HG03280 (cell line): ENCODE results near the gene PIGL.
"Not testable (repeated sequence)": the region's sequence is repeated elsewhere in the genome, so short reads cannot be mapped to it uniquely, and the experiment has no call there.

Source experiments
- ATAC-seq: cut with Tn5 transposase; IDR thresholded peaks from one replicate; pipeline ENCODE4 v1.9.1; 2021; ENCODE audit warnings: mild to moderate bottlenecking, moderate library complexity; ENCODE audit not compliant: unreplicated experiment

Gene PIGL

DNA sequence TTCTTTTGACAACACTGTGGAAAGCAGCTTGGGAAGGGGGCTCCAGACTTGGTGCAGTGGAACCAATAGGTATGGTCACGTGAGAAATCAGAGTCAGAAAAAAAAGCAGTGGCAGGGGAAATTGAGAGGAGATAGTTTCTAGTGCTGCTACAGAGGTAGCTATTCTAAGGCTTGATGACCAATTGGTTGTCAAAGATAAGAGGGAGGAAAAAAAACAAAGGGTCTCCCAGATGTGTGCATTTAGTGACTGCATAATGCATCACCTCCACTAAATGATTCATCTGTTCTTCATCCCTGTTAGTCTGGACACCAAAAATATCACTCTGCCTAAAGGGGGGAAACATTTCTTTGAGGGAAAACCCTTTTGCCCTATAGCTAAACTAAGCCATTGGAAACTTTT is 56.5 kb downstream of the PIGL start:
- ATAC-seq: no peak

DNA sequence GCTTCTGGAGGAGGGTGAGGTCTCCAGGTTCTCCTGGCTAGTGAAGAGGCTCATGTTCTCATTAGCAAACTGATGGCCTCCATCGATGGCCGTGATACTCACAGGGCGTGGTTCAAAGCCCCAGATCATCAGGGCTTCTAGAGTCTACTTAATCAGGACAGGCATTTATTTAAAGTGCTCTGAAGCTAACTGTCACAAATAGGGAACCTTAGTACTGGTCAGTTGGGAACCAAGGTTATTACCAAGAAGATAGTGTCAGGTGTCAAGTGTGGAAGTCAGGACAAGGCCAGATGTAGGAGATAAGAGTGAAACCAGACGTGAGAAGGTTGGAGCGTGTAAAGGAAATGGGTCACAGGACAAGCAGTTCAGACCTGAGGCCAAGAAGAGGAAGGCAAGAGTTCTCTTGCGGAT is 56.9 kb downstream of the PIGL start:
- no peak for ATAC-seq

DNA sequence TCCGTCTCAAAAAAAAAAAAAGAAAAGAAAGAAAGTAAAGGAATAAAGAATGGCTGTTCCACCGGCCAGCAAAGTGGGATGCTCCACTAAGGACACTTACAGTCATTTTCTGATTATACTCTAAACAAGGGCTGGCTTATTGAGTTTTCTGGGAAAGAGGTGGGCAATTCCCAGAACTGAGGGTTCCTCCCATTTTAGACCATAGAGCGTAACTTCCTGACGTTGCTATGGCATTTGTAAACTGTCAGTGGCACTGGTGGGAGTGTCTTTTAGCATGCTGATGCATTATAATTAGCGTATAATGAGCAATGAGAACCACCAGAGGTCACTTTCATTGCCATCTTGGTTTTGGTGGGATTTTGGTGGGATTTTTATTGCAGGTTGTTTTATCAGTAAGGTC is 58.0 kb downstream of the PIGL start:
- ATAC-seq: no peak

GRCh38 chr17:16277163-16277562 is 60.2 kb downstream of the PIGL start:
- ATAC-seq: no peak

DNA sequence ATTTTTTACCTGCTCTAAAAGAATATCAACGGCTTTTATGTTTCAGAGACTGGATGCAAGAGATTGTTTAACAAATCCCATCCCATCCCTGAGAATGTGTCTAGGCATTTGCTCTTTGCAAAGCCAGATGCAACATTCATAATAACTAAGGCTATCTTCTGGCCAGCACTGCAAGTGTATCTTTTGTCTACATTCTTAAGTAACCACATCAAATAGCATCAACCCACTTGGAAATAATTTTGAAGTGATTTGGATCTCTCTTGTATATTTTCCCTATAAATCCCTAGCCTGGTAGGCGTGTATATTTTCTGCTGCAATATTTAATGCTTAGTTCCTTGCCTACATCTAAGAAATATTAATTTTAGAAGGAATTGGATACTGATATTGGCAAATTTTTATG is 64.3 kb downstream of the PIGL start:
- ATAC-seq: no peak

DNA sequence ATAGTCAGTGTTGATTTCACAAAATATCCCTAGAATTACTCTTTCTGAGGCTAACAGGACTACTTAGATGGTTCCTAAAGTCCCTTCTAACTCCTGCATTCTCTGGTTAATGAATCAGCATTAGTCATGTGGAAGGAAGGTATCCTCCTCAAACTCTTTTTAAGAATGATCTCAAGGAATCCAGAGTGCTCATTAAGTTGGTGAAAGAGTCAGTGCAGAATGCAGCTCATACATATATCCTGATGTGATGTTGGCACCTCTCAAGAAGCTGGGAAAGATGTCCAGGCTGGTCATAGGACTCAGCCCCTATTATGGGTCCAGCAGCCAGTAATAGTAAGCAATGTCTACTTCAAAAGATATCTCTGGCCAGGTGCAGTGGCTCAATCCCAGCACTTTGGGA is 65.5 kb downstream of the PIGL start:
- no peak for ATAC-seq

- no peak for ATAC-seq
Measured at GRCh38 chr17:16283705-16284104, 66.7 kb downstream of the PIGL start.

DNA sequence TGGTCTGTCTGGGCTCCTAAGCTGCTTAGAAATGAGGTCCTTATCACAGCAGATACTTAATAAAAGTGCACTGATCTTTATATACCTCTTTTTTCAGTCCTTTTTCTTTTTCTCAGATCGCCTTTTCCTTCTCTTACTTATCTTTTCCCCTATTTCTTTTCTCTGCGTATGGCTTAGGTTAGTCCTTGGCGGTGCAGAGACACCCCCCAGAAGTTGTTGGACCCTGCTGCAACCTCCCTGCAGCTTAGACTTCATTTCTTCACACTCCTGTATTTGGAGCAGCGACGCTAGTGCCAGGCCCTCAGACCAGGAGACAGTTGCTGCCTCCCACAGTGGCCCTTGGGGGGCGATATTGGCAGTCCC is 68.6 kb downstream of the PIGL start:
- ATAC-seq: no peak

DNA sequence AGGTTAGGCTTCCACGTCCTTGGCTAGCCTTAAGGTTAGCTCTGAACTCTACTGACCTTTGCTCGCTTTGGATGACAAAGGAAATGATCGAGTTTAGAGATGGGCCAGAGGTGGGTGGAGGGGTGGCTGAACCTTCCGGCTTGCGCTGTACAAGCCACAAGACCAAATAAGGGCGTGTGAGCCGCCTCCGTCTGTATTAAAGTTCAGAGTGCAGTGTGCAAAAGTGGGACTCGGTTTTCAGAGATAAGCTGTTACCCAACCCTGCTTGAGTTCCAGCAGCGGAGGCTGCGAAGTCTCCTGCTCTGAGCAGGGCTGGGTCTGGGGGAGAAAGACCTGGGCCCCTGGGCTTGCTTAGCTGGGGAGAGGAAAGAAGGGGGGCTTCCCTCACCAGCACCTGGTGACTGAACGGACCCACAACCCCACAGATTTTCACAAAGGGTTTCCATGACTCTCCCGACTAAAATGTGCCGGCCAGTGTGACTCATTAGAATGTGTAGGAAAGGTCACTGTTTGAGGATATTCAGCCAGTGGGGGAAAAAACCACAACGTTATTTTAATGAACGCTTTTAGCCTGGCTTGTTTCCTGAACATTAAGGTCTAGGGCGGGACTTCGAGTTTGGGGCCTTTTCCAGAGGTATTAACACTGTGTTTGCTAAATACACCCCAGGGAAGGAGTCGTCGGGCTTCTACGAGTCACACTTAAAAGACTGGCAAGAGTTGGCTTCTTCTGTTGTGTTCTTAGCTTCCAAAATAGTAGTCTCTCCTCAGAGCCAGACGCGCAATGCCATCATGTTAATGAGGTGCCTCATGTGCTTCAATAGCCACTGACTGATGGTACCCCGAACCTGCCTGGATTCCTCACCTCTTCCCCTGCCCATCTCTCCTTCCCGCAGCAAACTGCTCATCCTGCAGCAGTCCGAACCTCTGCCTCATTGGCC is 69.3 kb downstream of the PIGL start:
- peak; percentile 84 for ATAC-seq

DNA sequence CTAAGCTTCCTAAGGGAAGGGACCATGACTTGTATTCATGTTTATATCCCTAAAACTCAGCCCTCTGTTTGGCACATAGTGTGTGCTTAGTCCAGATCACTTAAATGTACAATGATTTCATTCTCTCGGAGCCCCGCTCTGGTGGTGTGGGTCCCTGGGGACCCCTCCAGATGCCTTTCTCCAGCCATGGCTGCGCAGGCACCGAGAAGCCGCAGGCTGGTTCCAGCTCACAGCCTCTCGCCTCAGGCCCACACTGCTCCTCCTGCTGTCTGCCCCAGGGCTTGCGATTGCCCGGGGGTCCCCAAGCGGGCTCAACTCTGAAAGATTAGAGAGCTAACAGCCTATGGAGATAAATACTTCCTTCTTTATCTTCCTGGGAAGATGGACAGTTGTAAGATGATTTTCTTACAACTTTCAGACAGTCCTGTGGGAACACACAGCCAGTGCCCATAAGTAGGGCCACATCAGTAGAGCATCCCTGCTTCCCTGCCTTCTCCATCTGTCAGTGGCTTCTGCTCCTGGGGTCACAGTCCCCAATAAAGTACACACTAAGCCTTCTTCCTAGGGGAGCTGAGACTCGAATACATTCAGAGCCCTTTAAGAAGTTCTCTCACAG is 70.0 kb downstream of the PIGL start:
- ATAC-seq: peak; percentile 32

DNA sequence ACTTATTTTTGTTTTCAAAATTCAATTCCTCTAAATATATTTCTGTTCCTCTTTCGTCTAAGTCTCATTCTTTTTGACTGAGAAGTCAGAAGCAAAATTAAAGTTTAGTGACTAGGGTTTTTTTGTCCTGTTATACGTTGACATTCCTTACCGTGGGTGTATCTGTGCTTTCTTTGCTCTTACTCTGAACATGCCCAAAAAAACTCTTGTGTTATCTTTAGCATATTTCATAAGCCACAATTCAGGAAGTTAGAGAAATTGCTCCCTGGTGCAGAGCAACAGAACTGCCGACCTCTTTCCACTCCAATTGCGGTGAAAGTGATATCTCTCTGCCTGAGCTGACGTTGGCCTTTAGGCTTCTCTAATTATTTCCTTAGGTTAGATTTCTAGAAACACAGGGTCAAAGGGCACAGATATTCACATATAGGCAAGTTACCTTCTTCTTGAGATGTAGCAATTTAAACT is 70.6 kb downstream of the PIGL start:
- ATAC-seq: peak; percentile 20

DNA sequence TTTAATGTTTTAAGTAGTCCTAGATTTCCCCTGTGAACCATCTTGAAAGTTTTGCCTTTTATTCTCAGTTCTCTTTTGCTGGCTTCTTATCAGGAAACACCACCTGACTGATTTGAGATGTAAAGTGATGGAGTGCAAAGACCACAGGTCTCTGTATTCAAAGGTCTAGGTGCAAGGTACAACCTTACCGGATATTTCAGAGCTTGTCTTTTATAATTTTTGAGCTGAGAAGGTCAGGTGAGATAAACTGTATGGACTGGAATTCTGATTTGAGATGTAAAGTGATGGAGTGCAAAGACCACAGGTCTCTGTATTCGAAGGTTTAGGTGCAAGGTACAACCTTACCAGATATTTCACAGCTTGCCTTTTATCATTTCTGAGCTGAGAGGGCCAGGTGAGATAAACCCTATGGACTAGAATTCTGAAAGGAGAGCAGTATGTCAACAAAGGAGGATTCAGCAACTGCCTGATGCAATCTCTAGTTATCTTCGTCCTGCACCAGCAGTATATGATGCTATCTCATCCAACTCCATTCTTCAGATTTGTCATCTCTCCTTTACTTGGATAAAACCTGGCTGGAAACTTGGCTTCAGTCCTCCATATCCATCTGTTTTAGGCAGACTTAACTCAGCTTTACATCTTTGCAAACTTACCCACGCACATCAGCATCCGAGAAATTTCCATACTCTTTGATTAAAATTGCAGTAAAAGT is 72.0 kb downstream of the PIGL start:
- ATAC-seq: no peak

- ATAC-seq: no peak
Measured at GRCh38 chr17:16293931-16294330, 76.9 kb downstream of the PIGL start.

DNA sequence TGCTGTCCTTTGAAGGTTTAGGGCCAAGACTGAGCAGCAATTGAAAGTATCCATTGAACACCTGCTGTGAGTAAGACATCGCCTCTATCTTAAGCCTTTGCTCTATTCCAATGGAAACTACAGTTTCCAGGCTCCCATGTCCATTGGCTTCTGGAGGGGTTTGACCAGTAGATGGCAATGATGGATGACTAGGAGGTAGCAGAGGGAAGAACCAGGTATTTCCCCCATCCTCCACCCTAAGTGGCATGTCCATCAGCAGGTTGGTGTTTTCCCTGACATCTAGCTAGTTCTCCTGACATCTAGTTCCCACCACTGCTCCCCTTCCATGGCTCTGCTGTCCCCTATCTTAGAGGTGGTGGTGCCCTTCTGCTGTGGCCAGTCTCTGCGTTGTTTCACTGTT is 77.5 kb downstream of the PIGL start:
- ATAC-seq: no peak

DNA sequence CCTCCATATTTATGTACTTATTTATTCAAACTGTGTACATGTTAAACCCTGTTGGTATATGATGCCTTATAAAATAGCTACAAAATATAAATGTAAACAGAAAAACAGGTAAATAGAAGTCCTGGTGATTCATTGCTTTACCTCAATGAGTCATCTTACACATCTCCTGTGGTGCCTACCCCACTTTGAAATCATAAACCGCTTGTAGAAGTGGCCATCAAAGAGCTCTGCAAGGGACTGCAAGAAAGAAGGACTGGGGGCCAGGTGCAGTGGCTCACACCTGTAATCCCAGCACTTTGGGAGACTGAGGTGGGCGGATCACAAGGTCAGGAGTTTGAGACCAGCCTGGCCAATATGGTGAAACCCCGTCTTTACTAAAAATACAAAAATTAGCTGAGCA is 79.1 kb downstream of the PIGL start:
- ATAC-seq: not testable (repeated sequence)

- no peak for ATAC-seq
Measured at GRCh38 chr17:16297367-16298139, 80.5 kb downstream of the PIGL start.

GRCh38 chr17:16298140-16298662 is 81.2 kb downstream of the PIGL start:
- no peak for ATAC-seq

GRCh38 chr17:16300554-16300953 is 83.5 kb downstream of the PIGL start:
- ATAC-seq: no peak

- ATAC-seq: no peak
Measured at GRCh38 chr17:16301963-16302855, 85.2 kb downstream of the PIGL start.

DNA sequence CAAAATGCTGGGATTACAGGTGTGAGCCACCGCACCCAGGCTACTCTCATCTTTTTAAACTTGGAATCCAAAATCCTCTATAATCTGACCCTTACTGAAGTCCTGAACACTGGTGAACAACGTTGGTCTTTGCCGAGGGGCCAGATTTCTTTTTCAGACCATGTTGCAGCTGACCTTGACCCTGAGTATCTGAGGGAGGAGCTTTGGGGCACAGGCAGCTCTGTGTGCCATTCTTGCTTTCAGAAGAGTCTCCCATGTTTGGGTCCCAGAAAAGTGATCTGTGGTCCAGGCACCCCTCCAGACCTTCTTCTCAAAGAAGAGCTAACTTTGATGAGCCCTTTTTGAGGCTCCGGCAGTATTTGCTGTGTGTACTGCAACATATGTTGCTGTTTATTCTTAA is 85.8 kb downstream of the PIGL start:
- no peak for ATAC-seq
